GM10266 (cell line): ENCODE data around the gene BTG4.

ENCODE experiments used
- DNase-seq: peaks from one replicate; pipeline ENCODE4 v3.0.0; 2012; ENCODE audit errors: extremely low spot score
- TF ChIP-seq, protein P1 (sequence below): IDR thresholded peaks from 2 replicates; pipeline ENCODE4 v1.5.1; 2012; ENCODE audit warnings: mild to moderate bottlenecking, low read depth; ENCODE audit not compliant: control insufficient read depth, insufficient read depth; ENCODE audit errors: missing control alignments

The BTG4 gene

DNA sequence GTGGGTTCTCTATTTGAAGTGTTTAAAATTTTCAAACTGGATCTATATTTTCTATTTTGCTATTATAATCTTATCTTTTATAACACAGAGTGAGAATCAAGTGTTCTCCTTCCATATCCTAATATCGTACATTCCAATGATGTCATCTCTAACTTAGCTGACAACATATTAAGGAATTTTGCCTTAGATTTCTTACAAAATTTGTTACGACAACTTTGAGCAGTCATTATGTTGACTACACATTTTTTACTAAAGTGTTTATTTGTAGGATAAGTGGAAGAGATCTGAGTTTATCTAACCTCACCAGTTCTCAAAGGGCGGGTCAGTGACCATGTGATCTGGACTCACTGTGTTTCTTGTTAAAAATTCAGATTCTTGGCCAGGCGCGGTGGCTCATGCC is 12.7 kb downstream of the BTG4 start:
- TF ChIP-seq, protein P1, sequence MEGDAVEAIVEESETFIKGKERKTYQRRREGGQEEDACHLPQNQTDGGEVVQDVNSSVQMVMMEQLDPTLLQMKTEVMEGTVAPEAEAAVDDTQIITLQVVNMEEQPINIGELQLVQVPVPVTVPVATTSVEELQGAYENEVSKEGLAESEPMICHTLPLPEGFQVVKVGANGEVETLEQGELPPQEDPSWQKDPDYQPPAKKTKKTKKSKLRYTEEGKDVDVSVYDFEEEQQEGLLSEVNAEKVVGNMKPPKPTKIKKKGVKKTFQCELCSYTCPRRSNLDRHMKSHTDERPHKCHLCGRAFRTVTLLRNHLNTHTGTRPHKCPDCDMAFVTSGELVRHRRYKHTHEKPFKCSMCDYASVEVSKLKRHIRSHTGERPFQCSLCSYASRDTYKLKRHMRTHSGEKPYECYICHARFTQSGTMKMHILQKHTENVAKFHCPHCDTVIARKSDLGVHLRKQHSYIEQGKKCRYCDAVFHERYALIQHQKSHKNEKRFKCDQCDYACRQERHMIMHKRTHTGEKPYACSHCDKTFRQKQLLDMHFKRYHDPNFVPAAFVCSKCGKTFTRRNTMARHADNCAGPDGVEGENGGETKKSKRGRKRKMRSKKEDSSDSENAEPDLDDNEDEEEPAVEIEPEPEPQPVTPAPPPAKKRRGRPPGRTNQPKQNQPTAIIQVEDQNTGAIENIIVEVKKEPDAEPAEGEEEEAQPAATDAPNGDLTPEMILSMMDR: no peak
- no peak for DNase-seq

DNA sequence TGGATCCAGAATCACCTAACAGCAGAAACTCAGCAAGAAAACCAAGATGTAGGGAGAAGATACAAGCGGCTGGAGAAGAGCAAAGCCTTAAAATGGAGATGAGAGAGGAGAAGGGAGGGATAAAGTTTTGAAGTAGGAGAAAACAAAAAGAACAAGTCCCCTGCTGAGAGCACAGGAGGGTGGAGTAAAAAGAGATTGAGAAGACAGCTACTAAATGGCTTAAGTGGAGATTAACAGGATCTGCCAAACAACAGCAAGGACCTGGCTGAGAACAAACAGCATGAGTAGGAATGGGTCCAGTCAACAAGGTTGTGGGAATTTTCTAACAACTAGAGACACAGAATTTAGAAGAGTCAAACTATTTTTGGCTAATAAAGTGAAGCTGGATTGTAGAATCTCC is 18.1 kb downstream of the BTG4 start:
- no peak for DNase-seq
- TF ChIP-seq, protein P1: no peak

DNA sequence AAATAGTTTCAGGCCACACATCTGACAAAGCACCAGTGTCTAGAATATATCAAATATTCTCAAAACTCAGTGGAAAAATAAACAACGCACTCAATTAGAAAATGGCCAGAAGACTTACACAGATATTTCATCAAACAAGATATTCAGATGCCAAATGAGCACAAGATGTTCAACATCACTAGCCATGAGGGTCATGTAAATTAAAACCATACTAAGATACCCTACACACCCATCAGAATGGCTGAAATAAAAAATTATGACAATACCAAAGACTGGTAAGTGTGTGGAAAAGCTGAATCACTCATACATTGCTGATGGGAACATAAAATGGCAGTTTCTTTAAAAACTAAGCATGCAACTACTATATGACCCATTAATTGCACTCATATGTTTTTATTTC is 21.7 kb downstream of the BTG4 start:
- TF ChIP-seq, protein P1: no peak
- no peak for DNase-seq

DNA sequence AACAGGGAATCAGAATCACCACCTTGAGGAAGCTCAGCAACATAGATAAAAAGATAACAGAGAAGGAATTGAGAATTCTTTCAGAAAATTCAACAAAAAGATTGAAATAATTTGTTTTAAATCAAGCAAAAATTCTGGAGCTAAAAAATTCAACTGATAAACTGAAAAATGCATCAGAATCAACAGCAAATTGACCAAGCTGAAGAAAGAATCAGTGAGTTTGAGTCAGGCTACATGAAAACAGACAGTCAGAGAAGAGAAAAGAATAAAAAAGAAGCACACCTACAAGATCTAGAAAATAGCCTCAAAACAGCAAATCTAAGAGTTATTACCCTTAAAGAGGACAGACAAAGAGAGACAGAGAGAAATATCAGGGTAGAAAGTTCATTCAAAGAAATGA is 28.8 kb downstream of the BTG4 start:
- no peak for DNase-seq
- TF ChIP-seq, protein P1: no peak

DNA sequence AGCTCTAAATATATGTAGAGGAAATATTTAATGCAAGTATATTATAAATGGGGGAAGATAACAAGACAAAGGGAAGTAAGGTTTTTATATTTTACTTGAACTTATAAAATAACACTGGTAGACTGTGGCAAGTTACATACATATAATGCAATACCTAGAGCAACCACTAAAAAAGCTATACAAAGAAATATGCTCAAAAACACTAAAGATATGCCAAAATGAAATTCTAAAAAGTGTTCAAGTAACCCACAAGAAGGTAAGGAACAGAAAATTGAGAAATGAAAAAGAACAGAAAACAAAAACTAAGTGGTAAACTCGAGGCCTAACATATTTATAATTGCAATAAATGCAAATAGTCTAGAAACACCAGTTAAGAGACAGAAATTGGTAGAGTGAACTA is 32.5 kb downstream of the BTG4 start:
- DNase-seq: no peak
- TF ChIP-seq, protein P1: no peak

DNA sequence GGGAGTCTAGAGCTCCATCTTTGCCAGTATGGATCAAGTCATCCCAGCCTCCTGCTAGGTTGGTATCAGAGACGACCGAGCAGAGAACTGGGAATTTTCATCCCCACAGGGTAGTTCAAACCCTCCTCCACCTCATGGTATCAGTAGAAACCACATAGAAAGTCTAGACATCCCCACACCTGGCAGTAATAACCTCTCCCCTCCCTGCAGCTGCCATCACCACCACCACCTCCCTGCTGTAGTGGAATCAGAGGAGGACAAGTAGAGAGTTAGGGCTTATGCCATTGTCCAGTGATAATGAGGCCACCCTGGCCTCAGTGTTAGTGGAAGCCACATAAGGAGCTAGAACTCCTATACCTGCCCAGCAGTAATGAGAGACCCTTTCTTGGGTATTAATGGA is 34.3 kb downstream of the BTG4 start:
- TF ChIP-seq, protein P1: no peak
- no peak for DNase-seq

DNA sequence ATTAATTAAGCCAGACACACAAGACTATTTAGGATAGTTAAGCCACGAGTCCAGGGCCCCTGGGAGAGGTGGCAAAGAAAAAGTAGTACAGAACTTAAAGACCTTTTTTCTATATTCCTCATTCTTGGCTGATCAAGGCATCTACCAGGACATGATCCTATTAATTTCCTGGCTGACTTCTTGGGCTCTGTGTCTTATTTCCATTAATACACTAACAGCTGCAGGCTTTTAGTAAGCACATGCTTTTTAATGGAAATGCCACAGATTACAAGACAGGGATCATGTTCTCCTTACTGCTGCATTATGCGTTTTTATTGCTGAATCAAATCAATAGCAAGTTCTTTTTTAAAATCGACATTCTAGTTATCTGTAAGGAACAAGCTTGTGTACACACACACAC is 35.2 kb downstream of the BTG4 start:
- TF ChIP-seq, protein P1: no peak
- DNase-seq: no peak
